Left colon (tissue), 2 donors: ENCODE results near the gene FRZB. TPM values are rescaled to one million over a fixed set of nuclear protein-coding genes. Genes with fewer than 3 reads are reported as not detected.
A peak's percentile ranks its signal among the peaks of the same experiment; 100 is the strongest.
"Not testable (repeated sequence)": the region's sequence is repeated elsewhere in the genome, so short reads cannot be mapped to it uniquely, and the experiment has no call there.

Source experiments
- ATAC-seq: fragments of 200-7000 bp; cut with Tn5 transposase; one replicate; pipeline ENCODE4 v1.9.1; 2020; ENCODE audit warnings: mild to moderate bottlenecking, moderate library complexity
- DNase-seq, 2 donors: peaks; one replicate each; pipeline ENCODE4 v3.0.0-alpha.2; 2020
- intact Hi-C, 2 donors: fragments of 100-400 bp; cut with DNase I in 1 of 2; cut with micrococcal nuclease in 1 of 2; formaldehyde crosslinking; loops; one replicate each; pipeline versions ENCODE4 v1.11.2 to v1.14.0; 2022; cut with DNase I, micrococcal nuclease
- total RNA-seq, 2 donors: library from RNA; stranded (reverse); fragmentation: NEBNext Ultra II Directional; extraction: Animal tissue kit (Norgen Biotek cat#: 25700); gene quantifications; one replicate each; pipeline ENCODE4 v1.2.1, GENCODE V29; 2021
- donor health status: DM: no; HTN: no; CAD: no.
- donor health status: DM: yes; HTN: yes; CAD: no.

The FRZB gene
- total RNA-seq, 2 donors from 2014 or later, result 15.2 to 20.5 TPM

- DNase-seq, intact Hi-C loops, ATAC-seq: not testable (repeated sequence)
Measured at GRCh38 chr2:182893035-182893434, 26.6 kb upstream of the FRZB start.

DNA sequence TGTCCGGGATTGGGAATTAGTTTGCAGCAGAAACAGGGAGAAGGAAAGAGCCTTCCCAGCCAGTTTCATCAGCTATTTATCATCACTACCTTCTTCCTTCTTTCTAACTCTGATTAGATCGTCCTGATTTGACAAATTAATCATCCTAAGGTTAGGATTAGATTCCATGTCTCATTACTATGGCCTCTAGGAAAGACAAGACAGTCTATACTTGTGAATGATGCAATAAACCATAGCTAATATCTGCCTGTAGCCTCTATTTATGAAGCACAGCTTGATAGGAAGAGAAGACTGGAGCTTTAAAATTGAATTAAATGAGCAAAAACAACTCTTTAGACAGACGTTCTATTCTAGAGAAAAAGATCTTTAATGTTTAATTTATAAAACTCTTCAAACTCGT lies 25.2 kb upstream of the FRZB start:
- intact Hi-C loops, result no loop called here
- no peak for DNase-seq
- no peak for ATAC-seq

GRCh38 chr2:182890773-182891378 lies 24.4 kb upstream of the FRZB start:
- peak; percentile 58 for ATAC-seq
- intact Hi-C loops, result no loop called here
- DNase-seq, result no peak

DNA sequence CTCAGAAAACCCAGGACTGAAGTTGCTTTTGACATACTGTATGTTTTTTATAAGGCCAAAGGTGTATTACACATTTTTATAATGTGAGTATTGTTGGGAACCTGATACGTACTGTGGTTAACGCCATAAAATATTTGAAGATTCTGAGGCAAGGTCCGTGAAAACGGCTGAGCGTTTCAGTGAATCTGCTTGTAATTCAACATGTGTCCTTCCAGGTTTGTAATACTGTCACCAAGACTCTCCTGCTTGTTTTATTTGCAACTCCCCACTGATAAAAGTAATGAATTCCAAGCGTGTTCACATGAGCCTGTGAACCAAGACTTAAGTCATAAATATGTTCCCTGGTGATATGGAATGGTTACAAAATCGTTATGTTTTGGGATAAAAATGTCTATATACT lies 23.9 kb upstream of the FRZB start:
- intact Hi-C loops, result no loop called here
- DNase-seq (no peak), ATAC-seq (peak; percentile 27)

DNA sequence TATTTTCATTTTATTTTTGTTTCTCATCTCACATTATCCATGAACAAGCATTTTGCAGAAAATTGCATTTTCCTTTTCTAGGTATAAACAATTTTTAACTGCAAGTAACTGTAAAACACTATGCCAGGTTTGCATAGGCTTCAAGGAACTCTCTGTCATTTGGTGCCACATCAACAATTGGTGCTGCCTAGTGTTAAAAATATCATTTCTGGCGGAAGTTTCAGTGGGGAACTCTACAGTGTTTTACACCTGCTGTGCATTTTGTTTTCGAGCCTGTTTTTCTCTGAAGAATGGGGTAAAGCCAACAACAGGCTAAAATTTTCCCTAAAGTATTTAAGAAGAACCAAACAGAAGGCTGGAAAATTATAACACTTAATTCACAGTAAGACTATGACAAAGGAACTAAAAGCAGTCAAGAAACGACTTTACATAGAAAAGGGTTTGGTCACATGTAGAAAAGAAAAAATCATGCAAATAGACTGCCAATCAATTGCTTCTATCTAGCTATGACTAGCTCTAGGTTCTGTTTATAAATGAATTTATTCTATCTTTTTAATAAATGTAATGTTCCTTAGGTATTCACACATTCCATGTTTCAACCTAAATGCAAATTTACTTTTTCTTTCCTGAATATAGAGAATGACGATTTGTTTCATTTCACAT lies 21.4 kb upstream of the FRZB start:
- intact Hi-C loops, result no loop called here
- ATAC-seq (no peak), DNase-seq (no peak)

- intact Hi-C loops, result no loop called here
- no peak for DNase-seq
- ATAC-seq, result no peak
Measured at GRCh38 chr2:182887093-182887492, 20.7 kb upstream of the FRZB start.

DNA sequence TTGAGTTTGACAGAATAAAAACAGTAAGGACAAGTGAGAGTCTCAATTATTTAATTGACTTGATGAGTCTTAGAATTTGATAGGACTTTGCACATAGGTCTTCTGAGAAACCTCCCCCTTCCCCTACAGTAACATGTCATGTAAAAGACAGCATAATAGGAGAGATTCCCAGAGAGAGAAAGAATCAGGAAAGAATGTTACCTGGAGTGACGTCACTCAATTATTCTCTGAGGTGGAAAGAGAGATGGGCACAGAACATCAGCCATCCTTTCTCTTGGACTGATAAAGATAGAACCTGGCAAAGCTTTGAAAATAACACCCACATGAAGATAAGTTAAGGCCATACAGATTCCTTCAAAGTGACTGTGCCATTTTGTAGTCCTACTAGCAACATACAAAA lies 19.3 kb upstream of the FRZB start:
- no peak for DNase-seq
- intact Hi-C loops, result no loop called here
- ATAC-seq, result no peak

- ATAC-seq (no peak), DNase-seq (no peak)
- intact Hi-C loops, result no loop called here
Measured at GRCh38 chr2:182883451-182883850, 17.0 kb upstream of the FRZB start.

GRCh38 chr2:182880100-182880499 lies 13.7 kb upstream of the FRZB start:
- DNase-seq, intact Hi-C loops, ATAC-seq: not testable (repeated sequence)

DNA sequence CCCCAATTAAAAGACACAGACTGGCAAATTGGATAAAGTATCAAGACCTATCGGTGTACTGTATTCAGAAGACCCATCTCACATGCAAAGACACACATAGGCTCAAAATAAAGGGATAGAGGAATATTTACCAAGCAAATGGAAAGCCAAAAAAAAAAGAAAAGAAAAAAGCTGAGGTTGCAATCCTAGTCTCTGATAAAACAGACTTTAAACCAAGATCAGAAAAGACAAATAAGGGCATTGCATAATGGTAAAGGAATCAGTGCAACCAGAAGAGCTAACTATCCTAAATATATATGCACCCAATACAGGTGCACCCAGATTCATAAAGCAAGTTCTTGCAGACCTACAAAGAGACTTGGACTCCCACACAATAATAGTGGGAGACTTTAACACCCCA lies 10.2 kb upstream of the FRZB start:
- ATAC-seq, DNase-seq, intact Hi-C loops: not testable (repeated sequence)

DNA sequence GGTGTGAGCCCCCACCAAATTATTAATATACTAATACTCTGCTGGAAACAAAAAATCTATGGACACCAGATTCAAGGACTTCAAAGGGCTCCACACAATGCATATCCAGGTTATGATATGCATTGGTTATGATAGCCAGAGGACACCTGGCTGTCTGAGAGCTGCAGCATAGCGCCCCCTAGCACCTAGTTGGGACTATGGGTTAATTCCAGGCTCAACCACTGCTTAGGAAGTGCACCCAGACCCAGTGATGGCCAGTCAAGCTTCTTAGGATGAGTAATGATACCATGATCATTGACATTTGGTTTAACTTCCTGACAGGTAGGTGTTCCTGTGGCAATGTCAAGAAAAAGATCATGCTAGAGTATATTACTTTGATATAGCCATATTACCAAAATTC lies 3.8 kb upstream of the FRZB start:
- intact Hi-C loops, result no loop called here
- DNase-seq, result peak in 1 of 2 donors; percentile 22
- peak; percentile 27 for ATAC-seq

DNA sequence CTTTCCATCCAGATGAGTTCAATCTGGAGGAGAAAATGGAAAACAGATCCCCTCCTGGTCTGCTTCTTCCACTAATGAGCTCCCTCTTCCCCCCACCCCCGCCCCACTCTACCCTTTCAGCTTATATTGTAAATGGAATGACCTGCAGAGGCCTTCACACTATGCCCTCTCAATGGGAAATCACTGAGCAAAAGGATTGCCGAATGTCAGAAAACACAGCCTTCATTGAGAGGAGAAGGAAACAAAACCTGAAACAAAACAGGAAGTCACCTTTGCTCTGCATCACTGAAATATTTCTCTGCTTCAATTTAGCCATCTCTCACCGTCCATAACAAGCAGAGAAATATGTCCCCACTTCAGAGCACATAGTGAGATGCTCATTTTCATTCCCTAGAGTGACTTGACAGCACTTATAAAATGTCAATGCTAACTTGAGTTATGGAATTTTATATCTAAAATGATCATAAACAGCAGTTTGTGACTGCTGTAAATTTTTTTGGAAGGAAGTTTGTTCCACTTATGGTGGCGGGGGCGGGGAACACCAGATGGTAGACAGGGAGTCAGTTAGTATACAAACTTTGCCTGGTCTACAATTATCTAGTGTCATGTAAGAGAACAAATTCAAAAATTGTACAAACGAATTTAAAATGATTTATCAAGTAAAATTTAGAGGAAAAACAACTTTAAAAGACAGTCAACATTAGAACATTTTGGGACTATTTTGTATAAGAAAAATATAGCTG lies 1.8 kb upstream of the FRZB start:
- intact Hi-C loops, result no loop called here
- DNase-seq, result peak in 1 of 2 donors; percentile 54
- ATAC-seq, result peak; percentile 56

DNA sequence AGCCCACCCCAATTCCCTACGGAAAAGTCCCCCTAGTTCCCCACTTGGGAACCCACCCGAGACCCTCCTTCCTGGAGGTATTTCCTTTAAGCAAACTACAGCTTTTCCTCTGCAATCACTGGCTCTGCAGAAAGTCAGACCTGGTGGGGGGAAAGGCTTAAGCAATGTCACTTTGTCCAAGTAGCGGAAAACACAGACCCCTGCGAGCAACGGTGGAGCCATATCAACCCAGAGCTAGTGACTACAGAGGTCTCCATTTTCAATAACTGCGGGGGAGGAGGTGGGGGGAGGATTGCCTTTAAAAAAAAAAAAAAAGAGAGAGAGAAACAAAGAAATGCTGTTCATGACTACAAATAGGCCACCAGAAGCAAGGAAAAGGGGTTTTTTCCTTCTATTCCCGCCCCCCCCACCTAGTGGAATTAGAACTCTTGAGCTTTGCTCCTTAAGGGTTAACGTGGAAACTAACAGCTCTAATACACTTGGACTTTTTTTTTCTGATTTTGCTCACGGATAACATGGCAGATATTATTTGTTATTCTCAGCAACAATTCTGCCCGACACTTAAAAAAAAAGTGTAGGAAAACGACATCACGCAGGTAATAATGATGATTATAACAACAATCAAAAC lies 1.1 kb upstream of the FRZB start:
- intact Hi-C loops, result no loop called here
- no peak for DNase-seq
- ATAC-seq, result no peak

DNA sequence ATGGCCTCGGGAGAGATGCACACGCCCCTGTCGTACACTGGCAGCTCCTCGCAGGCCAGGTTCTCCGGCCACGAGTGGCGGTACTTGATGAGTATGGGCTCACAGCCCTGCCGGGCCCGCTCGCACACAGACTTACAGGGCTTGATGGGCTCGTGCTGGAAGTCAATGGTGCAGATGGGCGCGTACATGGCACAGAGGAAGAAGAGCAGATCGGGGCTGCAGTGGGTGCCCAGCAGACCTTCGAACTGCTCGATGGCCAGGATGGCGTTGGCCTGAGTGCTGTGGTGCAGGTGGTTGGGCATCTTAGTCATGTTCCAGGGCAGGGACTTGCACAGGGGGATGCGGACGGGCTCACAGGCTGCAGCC lies 359 bp downstream of the FRZB start:
- no peak for DNase-seq
- no peak for ATAC-seq
- intact Hi-C loops, result no loop called here

DNA sequence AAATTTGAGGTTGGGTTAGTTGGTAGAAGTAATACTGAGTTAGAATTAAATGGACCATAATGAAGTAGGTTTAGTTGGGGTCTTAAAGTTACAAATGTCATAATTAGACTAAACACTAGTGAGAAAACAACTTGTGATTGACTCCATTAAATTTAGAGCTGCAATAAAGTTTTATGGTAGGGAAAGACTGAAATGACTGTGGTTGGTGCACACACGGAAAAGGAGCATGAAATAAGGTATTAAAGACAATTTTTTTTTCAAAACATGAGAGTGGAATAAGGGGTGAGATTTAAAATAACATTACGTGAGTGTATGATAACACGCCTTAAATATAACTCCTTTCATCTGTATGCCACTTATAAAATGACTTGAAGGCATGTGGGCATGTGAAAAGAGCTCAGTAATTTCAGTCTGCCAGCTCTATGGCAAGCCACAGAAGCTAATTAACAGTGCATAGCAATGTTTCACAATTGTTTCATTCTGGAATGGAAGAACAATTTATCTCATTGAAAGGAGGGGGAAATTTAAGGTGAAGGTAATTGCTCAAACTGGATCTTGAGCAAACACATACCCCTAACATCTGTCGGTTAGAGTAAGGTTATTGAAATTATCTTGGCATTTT lies 1.4 kb downstream of the FRZB start:
- DNase-seq (no peak), ATAC-seq (no peak)
- intact Hi-C loops, result no loop called here

GRCh38 chr2:182863642-182864041 lies 2.8 kb downstream of the FRZB start:
- intact Hi-C loops, result no loop called here
- DNase-seq (no peak), ATAC-seq (no peak)

- DNase-seq (no peak), ATAC-seq (no peak)
Measured at GRCh38 chr2:182862091-182862490, 4.3 kb downstream of the FRZB start.

DNA sequence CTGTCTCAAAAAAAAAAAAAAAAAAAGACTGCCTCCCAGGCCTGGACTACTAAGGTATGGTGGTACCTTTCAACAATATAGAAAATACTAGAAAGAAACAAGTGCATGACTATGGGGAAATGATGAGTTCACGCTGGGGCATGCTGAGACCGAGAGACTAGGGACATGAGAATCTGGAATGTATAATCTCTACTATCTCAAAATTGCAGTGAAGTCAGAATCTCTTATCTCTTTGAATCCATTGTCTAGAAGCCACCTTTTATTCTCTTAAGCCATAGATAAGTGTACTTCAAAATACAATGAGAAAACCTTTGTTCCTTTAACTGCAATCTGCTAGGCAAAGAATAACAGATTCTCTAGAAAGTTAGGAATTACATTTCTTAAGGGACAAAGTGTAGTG lies 5.6 kb downstream of the FRZB start:
- no peak for ATAC-seq
- intact Hi-C loops, result no loop called here
- no peak for DNase-seq

More at GRCh38 chr2:182862091-182862490, 4.3 kb downstream of the FRZB start:
- intact Hi-C loops, result no loop called here

- DNase-seq, result no peak
Measured at GRCh38 chr2:182858671-182859070, 7.8 kb downstream of the FRZB start.

More at GRCh38 chr2:182858671-182859070, 7.8 kb downstream of the FRZB start:
- no peak for ATAC-seq
- intact Hi-C loops, result no loop called here
